ENCODE measurements around the gene CCDC201. TPM values are rescaled to one million over a fixed set of nuclear protein-coding genes. Genes with fewer than 3 reads are reported as not detected.
"Not testable (repeated sequence)": the region's sequence is repeated elsewhere in the genome, so short reads cannot be mapped to it uniquely, and the experiment has no call there.

CCDC201 gene
- total and polyA plus RNA-seq, 2 of the 4 experiments (the other 2 are of a cell fraction) = not detected

DNA sequence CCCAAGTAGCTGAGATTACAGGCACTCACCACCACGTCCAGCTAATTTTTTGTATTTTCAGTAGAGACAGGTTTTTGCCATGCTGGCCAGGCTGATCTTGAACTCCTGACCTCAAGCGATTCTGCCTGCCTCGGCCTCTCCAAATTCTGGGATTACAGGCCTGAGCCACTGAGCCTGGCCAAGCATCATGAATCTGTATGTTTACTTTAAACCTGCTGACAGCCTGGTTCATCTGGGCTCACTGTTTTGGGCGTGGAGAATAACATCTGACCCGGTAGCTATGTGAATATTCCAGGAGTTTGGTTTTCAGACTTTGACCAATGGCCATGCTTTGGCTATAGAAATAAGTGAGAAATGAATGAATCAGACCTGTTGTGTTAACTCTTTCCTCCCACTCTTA is 26.3 kb downstream of the CCDC201 start:
- CTCF ChIA-PET; dilution Hi-C loops (cut with HindIII; ENCODE audit: low sequenced_read_pairs, unreplicated experiment); H4K8ac ChIP-seq (ENCODE audit: low read depth in 2 of 2, low read length in 2 of 2); H3K27me3 ChIP-seq (ENCODE audit: control insufficient read depth, insufficient read depth, low read length); H3K79me1 ChIP-seq (ENCODE audit: low read depth in 1 of 2, low read length in 2 of 2); H4K20me1 ChIP-seq (ENCODE audit: insufficient read depth, low read length); H4K91ac ChIP-seq (ENCODE audit: insufficient read depth, low read depth, low read length); H2AK9ac ChIP-seq (replicated peaks; ENCODE audit: low read depth, low read length, poor library complexity); H3K4me2 ChIP-seq (ENCODE audit: low read depth, low read length); H2BK120ac ChIP-seq (ENCODE audit: low read depth, low read length); H3K14ac ChIP-seq (replicated peaks; ENCODE audit: low read depth, low read length); in situ Hi-C loops (cut with MboI; ENCODE audit: low sequenced_read_pairs); H4K5ac ChIP-seq (ENCODE audit: low read depth, low read length); H3K4ac ChIP-seq (ENCODE audit: low read depth, low read length); ATAC-seq (ENCODE audit: low read depth); H3K27ac ChIP-seq (ENCODE audit: insufficient read depth, low read length); H3K18ac ChIP-seq (ENCODE audit: low read depth, low read length); H2AFZ ChIP-seq (replicated peaks; ENCODE audit: low read length, poor library complexity); H3K36me3 ChIP-seq (ENCODE audit: control insufficient read depth, insufficient read depth, low read length); DNase-seq; POLR2A ChIA-PET (ENCODE audit: unreplicated experiment); BruUV-seq (replicated peaks); H3K9me1 ChIP-seq (ENCODE audit: insufficient read depth, low read length); intact Hi-C loops (cut with micrococcal nuclease); H3K9ac ChIP-seq (ENCODE audit: low read depth, low read length); H3K9me3 ChIP-seq (ENCODE audit: control insufficient read depth, insufficient read depth, low read length); H3K4me1 ChIP-seq (ENCODE audit: control insufficient read depth, insufficient read depth, low read length); H3K23ac ChIP-seq (ENCODE audit: low read depth, low read length); H2BK15ac ChIP-seq (ENCODE audit: low read depth, low read length); H3K4me3 ChIP-seq (ENCODE audit: insufficient read depth, low read depth, low read length); H3K56ac ChIP-seq (ENCODE audit: extremely low read depth, insufficient read depth, low read length); H2BK20ac ChIP-seq (ENCODE audit: low read depth, low read length); H2AK5ac ChIP-seq (ENCODE audit: low read depth, low read length); H2BK5ac ChIP-seq (ENCODE audit: low read depth, low read length, poor library complexity, severe bottlenecking): not testable (repeated sequence)
- WGBS, 2 experiments (ENCODE audit: extremely low coverage in 2 of 2, insufficient read length in 1 of 2) = 60% methylated on average over 1 of the region's 5 CpGs; no CpG with 5 or more reads in 1 of the 2 experiments

DNA sequence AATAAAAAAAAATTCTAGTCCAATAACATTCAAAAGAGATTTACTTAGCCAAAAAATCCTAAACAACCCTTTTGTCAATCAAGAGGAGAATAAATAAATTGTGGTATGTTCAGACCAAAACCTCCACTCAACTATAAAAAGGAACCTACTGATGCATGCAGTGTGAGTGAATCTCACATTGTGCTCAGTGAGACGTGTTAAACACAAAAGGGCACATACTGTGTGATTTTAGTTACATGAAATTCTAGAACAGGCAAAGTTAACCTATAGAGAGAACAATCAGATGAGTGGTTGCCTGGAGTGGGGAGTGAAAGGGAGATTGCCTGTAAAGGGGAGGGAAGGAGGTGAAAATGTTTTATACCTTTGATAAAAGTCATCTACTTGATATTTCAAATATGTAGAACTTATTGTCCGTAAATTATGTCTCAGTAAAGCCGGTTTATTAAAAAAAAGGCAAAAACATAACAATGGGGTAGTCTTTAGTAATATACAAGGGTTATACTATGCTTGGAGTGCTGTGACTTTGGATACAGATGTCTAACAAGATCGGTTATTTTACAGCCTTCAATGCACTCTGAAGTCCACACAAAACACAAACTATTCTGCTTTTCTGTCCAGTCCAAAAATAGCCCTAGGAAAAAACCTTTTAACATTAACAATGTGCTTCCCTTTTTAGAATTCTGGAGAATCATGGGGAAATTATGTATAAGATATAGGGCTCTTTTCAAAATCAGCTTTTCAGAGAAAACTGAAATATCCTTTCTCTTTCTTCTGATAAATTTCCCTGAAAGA is 30.8 kb downstream of the CCDC201 start:
- CTCF ChIA-PET; H2AK9ac ChIP-seq (replicated peaks; ENCODE audit: low read depth, low read length, poor library complexity); H3K9me3 ChIP-seq (ENCODE audit: control insufficient read depth, insufficient read depth, low read length); H2BK20ac ChIP-seq (ENCODE audit: low read depth, low read length); H3K23ac ChIP-seq (ENCODE audit: low read depth, low read length); H3K18ac ChIP-seq (ENCODE audit: low read depth, low read length); DNase-seq; H4K8ac ChIP-seq (ENCODE audit: low read depth in 2 of 2, low read length in 2 of 2); POLR2A ChIA-PET (ENCODE audit: unreplicated experiment); H3K27ac ChIP-seq (ENCODE audit: insufficient read depth, low read length); H3K27me3 ChIP-seq (ENCODE audit: control insufficient read depth, insufficient read depth, low read length); H2AK5ac ChIP-seq (ENCODE audit: low read depth, low read length); H3K36me3 ChIP-seq (ENCODE audit: control insufficient read depth, insufficient read depth, low read length); ATAC-seq (ENCODE audit: low read depth); H3K79me1 ChIP-seq (ENCODE audit: low read depth in 1 of 2, low read length in 2 of 2); H4K91ac ChIP-seq (ENCODE audit: insufficient read depth, low read depth, low read length); H3K14ac ChIP-seq (replicated peaks; ENCODE audit: low read depth, low read length); dilution Hi-C loops (cut with HindIII; ENCODE audit: low sequenced_read_pairs, unreplicated experiment); H3K4me3 ChIP-seq (ENCODE audit: insufficient read depth, low read depth, low read length); H2BK15ac ChIP-seq (ENCODE audit: low read depth, low read length); BruUV-seq (replicated peaks); H3K9me1 ChIP-seq (ENCODE audit: insufficient read depth, low read length); H2BK120ac ChIP-seq (ENCODE audit: low read depth, low read length); in situ Hi-C loops (cut with MboI; ENCODE audit: low sequenced_read_pairs); H2BK5ac ChIP-seq (ENCODE audit: low read depth, low read length, poor library complexity, severe bottlenecking); H3K4me1 ChIP-seq (ENCODE audit: control insufficient read depth, insufficient read depth, low read length); H2AFZ ChIP-seq (replicated peaks; ENCODE audit: low read length, poor library complexity); intact Hi-C loops (cut with micrococcal nuclease); H3K4me2 ChIP-seq (ENCODE audit: low read depth, low read length); H4K20me1 ChIP-seq (ENCODE audit: insufficient read depth, low read length); H4K5ac ChIP-seq (ENCODE audit: low read depth, low read length); H3K56ac ChIP-seq (ENCODE audit: extremely low read depth, insufficient read depth, low read length); H3K4ac ChIP-seq (ENCODE audit: low read depth, low read length); H3K9ac ChIP-seq (ENCODE audit: low read depth, low read length): not testable (repeated sequence)
- no CpG with 5 or more reads among the region's 4 CpGs for WGBS, 2 experiments (ENCODE audit: extremely low coverage in 2 of 2, insufficient read length in 1 of 2)

All from IMR-90 (cell line).